SH-SY5Y (cell line): ENCODE measurements around the gene ARHGEF9.

Source experiments
- GATA2 ChIP-seq: IDR thresholded peaks from 2 replicates; pipeline ENCODE4 v1.6.1; 2011; ENCODE audit warnings: mild to moderate bottlenecking, low read depth, low read length
- GATA3 ChIP-seq: IDR thresholded peaks from 2 replicates; pipeline ENCODE4 v1.6.1; 2011; ENCODE audit warnings: low read depth, mild to moderate bottlenecking, low read length, moderate library complexity

- no peak for TF ChIP-seq GATA2
- no peak for TF ChIP-seq GATA3
Measured at GRCh38 chrX:63785708-63786040, 660 bp upstream of the ARHGEF9 start.
